ENCODE measurements around the gene GALNTL6.

GALNTL6 gene

DNA sequence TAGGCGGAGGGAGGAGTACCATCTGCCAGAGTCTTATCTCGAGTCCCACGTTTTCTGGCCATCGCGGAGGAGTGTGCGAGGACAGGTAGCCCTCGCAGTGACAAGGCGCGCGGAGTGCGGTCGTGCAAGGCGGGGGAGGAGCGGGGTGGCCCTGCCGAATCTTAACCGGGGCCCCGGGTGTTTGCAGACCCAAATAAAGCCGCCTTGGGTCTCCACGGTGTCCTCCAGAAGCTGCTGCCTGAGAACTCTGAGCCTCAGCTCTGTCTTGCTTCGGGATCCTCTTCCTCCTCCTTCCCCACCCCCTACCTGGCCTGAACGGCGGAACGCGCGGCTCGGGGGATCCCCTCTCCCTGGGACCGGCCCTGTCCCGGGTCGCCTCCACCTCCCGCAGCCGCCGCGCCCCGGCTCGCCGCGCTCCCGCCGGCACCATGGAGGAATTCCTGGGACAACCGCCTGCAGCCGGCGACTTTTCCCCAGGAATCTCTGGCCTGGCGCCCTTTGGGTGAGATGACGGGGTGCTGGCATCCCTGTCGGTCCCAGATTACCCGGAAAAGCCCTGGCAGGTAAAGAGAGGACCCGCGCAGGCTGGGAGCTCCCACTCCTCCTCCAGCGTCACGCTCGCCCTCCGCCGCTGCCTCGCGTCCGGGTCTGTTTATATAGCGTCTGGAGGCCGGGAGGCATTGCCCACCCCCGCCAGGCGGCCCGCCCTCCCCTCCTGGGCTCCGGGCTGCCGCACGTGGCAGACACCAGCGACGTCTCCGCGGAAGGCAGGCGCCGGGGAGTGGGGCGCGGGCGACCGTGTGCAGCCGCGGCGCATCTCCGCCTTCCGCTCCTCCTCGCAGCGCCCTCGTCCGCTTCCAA is at the start of gene GALNTL6:
TSS of gene GALNTL6 (plus strand) at position 740 of the 861 bp plus-strand sequence.
- DNase-seq (ENCODE audit: low read depth) = no peak

DNA sequence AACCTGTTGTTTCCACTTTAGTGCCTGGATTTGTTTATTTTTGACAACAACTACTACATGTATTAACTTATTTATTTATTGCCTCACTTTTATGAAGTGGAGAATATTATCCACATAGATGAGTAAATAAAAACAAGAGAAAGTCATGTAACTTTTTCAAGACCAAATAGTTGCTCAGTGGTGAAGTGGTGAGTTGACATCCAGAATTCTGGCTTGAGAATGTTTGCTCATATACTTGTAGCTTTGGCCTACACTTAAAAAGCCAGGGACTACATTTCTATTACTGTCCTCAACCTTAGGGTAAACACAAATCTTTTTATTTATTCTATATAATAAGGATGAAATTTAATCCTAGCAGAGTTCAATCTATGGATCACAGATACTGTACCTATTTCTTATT is 47.7 kb upstream of the GALNTL6 start:
- DNase-seq (ENCODE audit: low read depth) = no peak

DNA sequence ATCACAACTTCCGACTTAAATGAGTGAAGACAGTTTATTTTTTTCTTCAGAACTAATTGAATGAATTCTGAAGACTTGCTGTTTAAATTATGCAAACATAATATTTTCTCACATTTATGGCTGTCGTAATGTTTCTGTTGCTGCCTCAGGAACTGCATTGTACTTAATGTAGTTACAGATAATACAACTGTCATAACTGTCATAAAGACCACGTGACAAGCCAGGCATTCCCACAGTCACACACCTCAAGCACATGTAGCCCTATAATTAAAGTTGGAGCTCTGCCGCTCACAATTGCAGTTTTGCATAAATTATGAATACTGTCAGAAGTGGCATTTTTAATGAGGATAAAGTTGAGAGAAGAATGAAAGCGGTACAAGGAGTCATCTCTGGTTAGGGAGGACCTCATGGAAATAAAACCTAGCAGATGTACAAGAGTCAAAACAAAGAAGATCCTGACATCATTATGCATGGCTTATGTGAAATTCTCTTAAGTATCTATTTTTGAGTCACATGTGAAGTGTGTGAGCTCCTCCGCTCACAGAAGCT is 38.5 kb upstream of the GALNTL6 start:
- DNase-seq (ENCODE audit: low read depth) = no peak

DNA sequence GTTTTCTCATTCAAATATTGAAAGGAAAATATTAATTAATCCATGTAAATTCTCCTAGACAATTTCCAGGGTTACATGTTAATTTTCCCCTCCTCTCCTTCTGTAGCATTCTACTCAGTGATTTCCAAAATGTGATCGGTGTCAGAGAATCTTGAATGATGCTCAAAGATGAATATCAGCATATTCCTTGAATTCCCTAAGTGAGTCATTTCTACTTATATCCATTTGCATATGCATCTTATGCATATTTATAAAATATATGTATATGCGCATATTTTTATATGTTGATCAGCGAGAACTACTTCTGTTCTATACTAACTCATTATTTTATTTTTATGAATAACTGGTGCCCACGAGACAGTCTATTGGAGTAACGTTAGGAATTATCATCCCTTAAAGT is 33.9 kb upstream of the GALNTL6 start:
- DNase-seq (ENCODE audit: low read depth) = no peak

DNA sequence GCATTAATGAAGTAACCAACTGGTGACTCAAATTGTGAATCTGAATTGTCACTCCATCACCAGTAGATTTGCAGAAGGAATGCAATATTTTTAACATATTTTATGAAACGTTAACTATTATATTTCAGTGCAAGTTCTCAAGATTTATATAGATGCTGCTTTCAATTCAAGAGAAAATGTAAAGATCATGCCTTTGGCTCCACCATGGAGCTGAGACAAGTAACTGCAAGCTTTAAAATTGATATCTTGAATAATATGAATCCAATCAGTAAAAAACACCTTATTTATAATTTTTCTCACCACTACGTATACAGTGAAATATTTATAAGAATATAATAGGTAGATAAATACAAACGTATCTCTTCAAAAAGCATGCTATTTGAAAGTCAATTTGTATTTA is 27.8 kb upstream of the GALNTL6 start:
- no peak for DNase-seq (ENCODE audit: low read depth)

DNA sequence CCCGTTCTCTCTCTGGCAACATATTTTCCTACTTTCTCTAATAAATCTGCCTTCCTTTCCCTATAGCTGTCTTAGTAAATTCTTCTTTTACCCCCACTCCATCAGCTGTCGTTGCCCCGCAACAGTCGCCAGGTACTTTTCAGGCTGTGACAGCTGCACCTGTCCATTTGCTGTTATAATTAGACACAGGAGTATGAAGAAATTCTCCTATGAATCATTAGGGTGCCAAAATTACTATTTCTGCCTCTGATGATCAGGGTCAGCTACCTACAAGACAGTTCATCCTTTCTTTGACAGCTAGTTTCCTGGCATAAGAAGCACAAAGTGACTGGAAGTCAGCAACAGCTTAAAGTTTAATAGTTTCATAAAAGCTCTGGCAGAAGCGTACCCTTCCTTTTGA is 19.5 kb upstream of the GALNTL6 start:
- DNase-seq (ENCODE audit: low read depth) = no peak

DNA sequence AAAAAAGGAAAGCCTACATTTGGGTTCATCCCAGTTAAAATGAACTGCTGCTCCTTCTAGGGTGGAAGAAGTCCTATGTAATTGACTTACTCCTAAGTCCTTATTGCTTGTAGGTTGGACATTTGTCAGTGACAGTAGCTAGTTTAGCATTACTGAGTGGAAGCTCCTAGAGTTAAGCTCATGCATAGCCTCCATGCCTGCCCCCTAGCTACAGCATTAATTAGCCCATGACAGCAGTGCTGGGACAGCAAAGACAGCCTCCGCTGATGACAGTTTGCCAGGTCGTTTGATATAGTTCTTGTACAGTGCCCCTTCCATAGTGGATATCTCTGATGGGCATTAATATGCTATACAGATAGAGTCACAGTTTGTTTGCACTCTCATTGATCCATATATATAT is 18.7 kb upstream of the GALNTL6 start:
- no peak for DNase-seq (ENCODE audit: low read depth)

DNA sequence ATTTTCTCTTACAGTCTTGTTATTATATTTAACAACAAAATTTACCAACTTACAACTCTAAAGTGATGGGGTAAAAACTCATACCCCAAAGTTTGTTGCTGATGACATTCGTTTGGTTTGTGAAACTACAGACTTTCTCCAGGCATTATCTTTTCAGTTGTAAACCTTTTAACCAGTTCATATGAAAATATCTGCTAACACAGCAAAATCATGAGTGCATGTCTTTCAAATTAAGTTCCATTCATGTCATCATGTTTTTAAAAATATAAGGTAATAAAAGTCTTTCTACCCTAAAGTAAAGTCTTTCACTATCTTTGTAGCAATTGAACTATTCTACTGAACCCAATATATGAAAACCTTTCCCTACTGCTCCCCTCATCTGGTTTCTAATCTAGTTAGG is 3.4 kb upstream of the GALNTL6 start:
- no peak for DNase-seq (ENCODE audit: low read depth)

DNA sequence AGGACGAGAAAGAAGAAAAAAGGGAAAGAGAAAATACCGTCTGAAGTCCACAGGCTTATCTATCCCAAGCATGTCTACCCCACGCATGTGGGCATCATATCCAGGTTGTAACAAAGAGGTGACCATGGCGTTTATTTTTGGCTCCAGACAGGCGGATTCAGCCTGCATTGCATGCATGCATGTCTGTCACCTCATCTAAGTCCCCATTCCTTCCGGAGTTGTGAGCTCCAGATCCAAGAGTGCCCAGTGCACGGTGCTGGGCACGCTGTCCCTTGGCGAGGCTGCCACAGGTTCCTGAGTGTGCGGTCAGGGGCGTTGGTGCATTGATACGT is 905 bp upstream of the GALNTL6 start:
- DNase-seq (ENCODE audit: low read depth) = no peak

DNA sequence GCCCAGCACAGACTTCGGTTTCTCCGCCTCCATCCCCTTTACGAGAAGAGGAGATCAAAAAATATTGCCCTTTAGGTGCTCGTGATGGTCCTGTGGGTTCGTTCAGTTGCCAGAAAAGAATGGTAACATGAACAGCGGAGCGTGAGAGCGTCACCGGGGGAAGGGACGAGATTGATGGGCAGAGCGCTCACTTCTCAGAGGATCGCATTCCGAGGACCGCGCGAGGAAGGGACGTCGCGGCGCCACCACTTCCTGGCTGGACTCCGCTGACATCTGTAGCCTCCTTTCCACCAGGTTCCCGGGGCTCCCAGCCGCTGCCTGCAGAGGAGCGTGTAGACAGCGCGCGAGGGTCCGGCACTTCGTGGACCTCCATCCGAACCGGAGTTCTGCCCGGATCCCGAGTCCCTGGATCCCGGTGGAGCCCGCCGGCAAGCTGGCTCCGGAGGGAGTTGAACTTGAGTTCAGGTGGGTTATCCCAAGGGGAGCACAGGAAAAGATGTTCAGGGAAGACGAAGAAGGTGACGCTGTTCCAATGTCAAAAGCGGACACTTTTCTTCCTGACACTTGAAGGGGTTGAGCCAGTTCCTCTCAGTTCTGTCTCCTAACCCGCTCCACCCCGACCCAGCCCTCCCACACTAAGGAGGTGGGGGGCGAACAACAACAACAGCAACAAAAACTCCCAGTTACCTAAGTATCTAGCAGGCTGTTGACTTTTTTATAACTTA is 484 bp downstream of the GALNTL6 start:
- no peak for DNase-seq (ENCODE audit: low read depth)

DNA sequence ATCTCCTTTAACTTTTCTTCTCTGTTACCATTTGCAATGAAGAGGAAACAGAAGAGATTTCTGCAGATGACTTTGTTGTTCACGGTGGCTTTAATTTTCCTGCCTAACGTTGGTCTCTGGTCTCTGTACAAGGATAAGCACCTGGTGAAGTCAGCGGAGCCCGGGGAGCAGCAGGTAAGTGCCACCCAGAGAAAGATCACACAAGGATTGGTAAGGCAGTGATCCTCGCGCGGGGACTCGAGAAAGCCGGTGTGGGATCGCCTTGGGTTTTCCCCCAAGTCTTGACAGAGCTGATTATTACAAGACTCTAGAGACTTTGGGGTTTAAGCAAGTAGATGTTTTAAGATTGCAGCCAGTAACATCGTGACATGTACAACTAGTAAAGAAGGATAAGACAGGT is 1.3 kb downstream of the GALNTL6 start:
- no peak for DNase-seq (ENCODE audit: low read depth)

DNA sequence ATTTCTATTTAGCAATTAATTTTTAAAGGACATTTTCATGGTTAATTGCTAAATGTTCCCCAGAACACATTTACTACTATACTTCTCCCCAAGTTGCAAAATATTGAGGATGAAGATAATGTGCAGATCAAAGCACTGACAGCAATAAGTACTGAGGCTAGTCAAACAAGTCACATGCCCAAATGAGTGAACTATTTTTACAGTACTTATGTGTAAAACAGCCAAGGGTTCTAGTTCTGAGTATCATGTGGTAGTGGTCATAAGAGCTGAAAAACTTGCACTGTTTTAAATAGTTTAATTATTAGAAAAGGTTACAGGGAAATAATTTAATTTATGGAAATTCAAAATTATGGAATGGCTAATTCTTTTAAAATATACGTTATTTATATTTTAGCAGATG is 3.8 kb downstream of the GALNTL6 start:
- DNase-seq (ENCODE audit: low read depth) = no peak

DNA sequence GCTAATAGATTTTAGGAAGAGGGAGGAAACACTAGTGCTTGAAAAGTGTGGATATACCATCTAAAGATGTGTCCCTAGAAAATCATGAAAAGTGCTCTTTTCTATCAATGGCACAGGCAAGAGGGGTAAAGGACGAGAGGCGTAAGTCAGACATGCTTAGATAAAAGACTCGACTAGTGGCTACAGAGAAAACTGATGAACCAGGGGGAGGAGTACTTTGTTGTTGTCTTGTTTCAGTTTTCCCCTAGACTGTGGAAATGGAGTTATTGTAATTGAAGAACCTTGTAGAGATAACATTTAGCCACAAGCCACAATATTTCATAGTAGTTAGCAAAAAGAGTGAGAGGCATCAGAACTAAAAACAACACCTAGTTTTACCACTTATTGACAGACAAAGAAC is 21.4 kb downstream of the GALNTL6 start:
- no peak for DNase-seq (ENCODE audit: low read depth)

DNA sequence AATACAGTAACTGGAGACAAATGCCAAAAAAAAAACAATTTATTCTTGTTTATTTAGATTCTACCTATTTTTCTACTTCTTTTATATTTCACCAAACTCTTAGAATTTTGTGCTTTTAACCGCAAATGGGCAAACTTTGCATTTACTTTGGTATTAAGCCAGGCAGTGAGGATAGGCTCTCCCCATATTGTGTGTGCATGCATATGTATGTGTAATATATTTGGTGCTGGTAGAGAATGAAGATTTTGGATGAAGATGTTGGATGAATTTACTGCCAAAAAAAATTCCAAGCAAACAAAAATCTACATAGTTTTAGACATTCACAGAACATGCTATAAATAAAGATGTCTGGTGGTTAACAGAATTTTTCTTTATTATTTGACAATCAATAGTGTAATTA is 30.3 kb downstream of the GALNTL6 start:
- no peak for DNase-seq (ENCODE audit: low read depth)

DNA sequence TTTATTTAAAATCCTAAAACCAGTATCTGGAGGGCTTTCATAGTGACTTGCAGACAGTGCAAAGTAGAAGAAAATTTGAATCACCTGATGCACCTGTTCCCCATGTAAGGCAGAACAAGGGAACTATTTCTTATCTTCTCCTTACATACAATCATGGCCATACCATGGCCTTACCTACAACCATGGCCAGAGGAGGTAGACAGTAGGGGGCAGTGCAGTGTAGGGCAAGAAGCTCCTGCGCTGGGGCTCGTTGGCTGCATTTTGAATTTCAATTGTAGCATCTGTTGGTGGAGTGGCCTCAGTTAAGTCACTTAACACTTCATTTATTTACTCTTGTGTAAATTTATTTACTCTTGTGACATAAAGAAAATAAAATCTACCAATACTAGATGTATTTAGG is 33.0 kb downstream of the GALNTL6 start:
- no peak for DNase-seq (ENCODE audit: low read depth)

DNA sequence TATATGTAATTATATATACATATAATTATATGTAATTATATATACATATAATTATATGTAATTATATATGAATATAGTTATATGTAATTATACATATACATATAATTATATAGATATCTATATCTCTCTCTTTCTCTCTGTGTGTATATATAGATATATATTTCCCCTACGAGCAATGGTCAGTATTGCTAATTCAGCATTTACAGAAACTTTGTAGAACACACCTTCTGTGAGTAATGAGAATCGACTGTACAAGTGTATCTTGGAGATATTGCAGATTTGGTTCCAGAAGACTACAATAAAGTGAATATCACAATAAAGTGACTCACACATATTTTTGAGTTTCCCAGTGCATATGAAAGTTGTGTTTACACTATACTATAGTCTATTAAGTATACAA is 33.7 kb downstream of the GALNTL6 start:
- DNase-seq (ENCODE audit: low read depth) = no peak

DNA sequence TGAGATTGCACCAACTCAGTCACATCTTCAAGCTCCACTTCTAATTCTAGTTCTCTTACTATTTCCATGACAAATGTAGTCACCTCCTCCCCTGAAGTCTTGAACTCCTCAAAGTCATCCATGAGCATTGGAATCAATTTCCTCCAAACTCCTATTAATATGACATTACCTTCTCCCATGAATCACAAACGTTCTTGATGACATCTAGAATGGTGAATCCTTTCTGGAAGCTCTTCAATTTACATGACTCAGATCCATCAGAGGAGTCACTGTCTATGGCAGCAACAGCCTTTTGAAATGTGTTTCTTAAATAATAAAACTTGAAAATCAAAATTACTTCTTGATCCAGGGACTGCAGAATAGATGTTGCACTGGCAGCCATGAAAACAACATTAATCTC is 34.5 kb downstream of the GALNTL6 start:
- DNase-seq (ENCODE audit: low read depth) = no peak

DNA sequence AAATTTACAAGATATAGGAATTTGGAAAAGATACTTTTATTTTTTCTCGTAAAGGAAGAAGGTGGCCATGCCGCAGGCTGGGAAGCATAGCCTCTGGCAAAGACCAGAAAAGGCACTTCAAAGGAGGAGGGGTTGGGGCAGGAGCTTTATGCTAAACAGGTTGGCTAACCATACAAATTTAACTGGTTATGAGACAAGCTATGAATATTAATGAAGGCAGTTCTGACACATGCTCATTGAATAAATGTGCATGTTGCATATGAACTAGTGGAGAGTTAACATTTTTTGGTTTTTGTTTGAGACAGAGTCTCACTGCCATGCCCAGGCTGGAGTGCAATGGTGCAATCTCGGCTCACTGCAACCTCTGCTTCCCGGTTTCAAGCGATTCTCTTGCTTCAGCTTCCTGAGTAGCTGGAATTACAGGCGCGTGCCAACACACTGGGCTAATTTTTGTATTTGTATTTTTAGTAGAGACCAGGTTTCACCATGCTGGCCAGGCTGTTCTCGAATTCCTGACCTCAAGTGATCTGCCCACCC is 36.5 kb downstream of the GALNTL6 start:
- no peak for DNase-seq (ENCODE audit: low read depth)

DNA sequence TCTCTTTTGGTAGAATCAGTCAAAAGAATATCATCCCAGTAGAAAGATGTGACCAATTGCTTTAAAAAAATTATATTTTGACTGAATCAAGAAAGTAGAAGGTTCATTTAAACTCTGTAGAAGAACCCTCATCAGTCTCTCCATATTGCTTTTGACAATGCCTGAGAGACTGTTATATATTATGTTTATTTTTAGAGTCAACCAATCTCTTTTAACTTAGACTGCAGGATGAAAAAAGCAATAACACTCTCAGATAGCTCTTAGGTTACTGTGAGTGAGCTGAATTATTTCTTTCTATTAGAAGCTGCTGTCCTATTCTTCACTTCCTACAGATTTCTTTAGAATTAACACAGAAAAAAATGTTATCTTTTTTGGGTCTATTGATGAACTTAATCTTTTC is 38.1 kb downstream of the GALNTL6 start:
- no peak for DNase-seq (ENCODE audit: low read depth)

DNA sequence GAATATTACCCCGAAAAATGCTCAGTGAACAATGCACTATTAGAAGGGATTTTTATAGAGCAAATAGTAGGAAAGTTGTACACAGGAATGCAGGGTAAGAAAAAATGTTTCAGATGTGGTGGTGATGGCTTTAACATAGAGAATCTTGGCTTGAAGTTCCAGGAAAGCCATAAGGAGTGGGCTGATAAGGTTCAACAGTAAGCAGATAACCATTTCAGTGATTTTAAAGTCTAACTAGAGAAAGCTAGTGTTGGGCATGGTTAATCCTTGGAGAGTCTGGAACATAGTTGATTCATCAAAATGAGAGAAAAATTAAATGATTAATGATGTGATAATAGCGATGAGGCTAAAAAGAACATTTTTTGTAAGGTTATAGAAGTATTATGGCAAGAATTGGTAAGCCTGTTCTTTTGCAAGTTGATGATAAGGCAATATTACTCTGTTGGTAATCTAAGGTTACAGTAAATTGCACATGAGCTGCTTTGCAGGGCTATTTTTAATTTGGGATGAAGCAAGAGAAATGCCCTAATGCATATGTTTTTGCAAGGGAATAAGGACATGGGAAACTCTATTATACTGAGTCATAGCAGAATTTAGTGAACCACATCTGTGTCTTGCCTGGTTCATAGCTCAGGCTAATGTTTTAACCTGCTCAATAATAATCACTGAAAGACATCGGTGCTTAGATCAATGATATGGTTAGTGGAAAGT is 44.3 kb downstream of the GALNTL6 start:
- no peak for DNase-seq (ENCODE audit: low read depth)

DNA sequence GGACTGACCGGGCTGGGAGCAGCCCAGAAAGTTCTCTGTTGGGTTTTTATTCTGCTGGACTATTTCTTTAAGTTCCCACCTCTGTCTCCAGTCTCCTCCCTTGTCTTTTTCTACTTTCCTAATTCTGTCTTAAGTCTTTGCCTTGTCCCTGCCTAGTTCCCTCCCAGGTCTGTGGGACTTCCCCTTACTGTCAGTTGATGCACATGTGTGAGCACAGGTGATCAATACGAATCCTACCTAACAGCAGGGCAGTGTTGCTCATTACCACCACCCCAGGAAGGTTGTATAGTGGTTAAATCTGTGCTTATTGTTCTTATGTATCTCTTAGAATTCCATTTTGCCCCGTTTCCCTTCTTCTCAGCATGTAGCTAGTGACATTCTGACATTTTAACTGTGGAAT is 62.1 kb downstream of the GALNTL6 start:
- DNase-seq (ENCODE audit: low read depth) = no peak

DNA sequence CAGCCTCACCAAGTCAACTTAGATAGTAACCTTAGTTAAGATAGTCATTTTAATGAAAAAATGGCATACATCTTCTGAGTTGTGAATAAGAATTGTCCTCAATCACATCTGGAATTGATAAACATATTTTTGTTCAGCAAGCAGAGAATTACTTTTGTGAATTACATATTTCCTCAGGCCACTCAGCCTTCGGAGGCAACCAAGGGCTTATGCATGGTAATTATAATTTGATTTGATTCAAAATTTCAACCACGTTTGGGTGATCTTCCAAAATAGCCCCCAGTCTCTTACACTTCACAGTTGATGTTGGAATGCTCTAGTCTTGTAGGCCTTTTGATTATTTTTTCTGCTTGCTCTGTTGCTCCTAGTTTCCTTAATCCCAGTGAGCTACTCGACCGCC is 63.4 kb downstream of the GALNTL6 start:
- no peak for DNase-seq (ENCODE audit: low read depth)

DNA sequence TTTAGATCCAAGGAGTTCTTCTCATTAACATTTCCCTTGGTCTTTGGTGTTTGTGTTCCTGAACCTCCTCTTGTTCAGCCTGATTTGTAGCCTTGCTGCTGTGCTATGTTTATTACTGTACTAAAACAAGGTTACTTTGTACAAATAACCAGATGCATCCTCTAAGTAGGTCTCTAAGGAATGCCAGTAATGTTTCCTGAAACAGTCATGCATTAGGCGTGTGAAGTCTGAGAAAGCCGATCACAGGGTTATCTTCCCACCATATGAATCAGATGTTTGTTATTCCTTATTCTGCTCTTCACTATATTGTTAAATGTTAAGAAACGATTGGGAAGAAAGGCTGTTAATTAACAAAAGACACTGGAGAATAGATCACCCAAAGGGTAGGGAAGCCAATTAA is 66.9 kb downstream of the GALNTL6 start:
- DNase-seq (ENCODE audit: low read depth) = no peak
